GM11168 (cell line): ENCODE measurements around the gene NTN1.

Experiments
- in situ Hi-C: fragments of 300-500 bp; cut with MboI; formaldehyde crosslinking; loops from one replicate; pipeline ENCODE4 v1.12.0; 2022; ENCODE audit warnings: low sequenced_read_pairs; ENCODE audit not compliant: unreplicated experiment

Gene NTN1

DNA sequence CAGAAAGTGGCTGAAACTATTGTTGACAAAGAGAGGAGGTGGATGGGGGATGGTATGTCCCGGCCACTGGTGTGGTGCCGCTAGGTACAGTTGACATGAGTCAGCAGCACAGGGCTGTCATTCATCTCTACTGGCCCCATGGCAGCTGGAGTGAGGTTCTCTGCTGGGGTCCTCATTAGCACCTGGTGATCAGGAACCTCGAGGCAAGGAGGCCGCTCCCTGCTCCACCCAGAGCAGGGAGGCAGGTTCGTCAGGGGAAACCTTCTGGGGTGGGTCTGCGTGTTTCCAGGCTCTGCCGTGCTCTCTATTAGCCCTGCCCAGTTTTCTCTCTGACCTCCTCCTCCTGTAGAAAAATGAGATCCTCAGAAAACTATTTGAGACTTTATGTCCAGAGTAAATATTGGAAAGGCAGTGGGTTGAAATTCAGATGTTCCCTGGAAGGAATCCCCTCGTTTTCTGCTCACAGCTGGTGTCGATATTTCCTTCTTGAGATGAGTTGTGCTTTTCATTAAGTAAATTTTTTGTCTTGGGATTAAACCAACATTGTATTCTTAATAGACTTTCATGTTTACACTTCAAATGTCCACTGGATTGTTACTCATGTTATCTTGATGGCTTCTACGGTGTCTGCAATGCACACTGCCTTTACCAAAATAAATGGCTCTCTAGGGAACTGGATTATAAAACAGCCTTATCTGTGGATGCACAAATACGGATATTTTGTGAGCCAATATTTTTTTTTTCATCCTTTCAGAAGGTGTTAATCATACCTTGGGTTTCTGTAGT is 7.1 kb downstream of the NTN1 start:
- in situ Hi-C loops = no loop called here

DNA sequence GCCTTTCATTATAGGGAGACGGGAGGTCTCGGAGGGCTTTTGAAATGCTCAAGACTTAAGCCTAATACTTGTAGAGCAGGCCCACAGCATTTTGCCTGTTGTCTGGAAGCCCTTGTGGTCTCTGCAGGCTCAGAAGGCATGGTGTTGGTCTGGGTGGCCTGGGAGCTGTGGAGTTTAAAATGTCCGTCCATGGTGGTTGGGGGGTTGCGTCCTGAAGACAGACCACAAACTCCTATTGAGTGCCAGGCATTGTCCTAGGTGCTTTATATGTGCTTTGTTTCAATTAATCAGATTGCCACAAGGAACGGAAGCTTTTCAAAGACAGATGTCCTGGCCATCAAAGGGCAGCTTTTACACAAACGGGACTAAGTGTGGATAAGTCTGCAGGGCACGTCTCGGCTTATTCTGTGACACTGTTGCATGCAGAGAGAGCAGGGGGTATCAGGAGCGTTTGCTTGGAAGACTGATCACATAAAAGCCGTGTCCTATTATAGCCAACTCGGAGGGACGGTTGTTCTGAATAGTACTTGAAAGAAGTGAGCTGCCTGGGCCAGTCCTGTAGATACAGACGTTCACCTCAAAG is 7.8 kb downstream of the NTN1 start:
- in situ Hi-C loops = no loop called here

DNA sequence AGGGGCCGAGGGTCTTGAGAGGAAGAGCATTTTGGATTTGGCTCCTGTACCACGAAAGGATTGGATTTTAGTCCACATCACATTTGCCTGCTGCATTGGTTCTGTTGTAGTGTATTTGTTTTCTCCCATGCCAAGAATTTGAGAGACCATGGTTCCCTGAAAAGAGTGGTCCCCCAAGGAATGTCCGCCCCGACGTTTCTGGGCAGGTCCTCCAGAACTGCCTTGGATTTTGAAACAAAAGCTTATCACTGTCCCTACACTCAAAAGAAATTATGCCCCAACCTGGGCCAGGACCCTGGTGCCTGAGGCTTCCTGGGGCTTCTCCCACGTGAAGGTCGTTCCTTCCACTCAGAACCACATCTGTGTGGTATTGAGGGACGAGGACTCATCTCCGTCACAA is 10.8 kb downstream of the NTN1 start:
- in situ Hi-C loops = no loop called here

DNA sequence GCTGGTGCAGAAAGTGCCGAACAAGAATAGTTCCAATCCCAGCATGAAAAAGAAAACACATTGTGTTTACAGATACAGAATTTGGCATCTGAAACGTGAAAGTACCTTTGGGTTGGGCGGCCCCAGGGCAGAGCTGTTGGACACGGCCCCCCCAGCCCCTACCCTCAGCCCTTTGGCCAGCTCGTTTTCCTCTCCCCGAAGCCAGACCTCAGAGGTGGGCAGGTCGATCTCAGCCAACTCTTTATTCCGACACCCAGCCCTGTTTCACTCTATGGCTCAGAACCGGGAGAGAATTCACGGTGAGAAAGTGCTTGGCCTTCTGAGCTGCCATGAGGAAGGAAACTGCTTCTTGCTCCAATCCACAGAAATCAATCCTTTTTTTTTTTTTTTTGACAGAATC is 11.3 kb downstream of the NTN1 start:
- in situ Hi-C loops = no loop called here

DNA sequence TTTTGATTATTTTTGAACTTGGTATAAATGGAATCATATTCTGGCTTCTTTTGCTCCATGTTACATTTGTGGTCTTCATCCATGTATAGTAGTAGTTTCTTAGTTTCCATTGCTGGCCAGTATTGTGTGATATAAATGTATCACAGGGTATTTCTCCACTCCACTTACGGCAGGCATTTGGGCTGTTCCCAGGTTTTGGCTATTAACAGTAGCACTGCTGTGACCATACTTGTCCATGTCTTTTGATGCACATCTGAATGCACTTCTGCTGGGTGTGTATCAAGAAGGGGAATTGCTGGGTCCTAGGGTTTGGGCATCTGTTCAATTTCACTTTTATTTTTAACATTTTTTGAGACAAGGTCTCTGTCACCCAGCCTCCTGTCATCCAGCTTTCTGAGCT is 13.9 kb downstream of the NTN1 start:
- in situ Hi-C loops = no loop called here

DNA sequence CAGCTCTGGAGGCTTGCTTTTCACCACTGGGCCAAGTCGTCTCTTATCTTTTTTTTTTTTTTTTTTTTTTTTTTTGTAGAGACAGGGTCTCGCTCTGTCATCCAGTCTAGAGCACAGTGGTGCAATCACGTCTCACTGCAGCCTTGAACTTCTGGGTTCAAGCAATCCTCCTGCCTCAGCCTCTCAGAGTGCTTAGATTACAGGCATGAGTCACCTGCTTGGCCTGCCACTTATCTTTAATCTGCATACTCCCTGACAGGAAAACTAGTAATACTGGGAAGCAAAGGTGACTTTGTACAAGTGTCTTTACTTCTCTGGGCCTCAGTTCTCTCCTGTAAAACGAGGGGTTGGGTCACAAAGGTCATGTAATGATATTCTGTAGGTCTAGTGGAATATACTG is 15.0 kb downstream of the NTN1 start:
- in situ Hi-C loops = no loop called here

DNA sequence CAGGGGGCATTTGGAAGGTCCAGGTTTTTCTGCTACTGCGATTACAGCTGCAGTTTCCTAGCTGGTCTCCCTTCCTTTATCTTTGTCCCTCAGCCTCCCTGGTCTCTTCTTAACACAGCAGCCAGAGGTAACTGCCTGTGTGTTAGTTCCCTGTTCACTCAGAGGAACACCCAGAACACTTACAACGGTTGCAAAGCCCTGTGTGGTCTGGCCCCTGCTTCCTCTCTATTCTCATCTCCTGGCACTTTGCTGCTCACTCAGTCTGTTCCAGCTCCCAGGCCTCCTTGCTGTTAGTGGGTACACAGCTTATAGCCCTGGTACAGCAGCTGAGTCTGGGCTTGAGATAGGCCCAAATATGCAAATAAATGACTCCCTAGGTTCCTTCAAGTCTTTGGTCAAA is 16.4 kb downstream of the NTN1 start:
- in situ Hi-C loops = no loop called here

DNA sequence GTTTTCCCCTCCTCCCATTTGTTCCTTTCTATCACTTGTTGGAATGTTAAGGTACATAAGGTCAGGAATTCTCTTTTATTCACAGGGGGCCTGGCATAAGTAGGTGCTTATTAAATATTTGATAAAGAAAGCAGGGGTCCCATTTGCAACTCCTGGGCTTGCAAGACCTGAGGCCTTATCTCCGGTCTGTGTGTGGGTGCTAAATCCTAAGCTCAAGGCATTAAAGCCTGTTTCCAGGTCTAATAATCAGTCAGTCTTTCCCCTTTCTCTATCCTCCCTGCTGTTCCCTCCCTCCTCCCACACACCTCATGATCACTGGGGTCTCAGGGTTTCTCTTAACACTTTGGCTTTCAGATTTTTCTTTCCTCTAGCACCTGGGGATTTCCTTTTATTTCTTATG is 17.1 kb downstream of the NTN1 start:
- in situ Hi-C loops = no loop called here

DNA sequence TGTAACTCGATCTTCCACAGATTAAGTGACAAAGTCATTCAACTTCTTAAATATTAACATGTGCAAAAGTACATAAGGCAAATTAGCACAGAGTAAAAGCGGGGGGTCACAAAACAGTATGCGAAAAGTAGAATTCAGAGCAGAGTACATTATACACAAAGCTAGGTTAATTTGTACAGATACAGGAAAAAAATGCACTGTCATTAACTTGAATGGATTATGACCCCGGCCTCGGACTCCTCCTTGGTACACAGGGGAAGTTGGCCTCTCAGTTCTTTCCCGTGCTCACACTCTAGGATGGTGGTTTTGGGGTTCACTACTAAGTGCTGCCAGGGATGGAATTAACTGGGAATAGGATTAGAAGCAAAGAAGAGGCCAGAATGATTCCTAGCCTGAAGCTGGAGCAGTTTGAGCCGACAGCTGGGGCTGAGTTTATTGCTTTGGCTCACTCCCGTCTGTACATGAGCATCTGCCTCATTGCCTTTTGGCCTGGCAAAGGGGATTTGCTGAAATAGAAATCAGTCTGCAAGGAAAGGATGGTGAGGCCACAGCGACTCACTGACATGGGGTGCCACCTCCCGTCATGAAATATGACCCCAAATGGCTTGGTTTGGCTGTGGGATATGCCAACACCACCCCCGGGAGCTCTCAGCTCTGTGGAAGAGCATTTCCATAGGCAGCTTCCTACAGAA is 23.6 kb downstream of the NTN1 start:
- in situ Hi-C loops = no loop called here

DNA sequence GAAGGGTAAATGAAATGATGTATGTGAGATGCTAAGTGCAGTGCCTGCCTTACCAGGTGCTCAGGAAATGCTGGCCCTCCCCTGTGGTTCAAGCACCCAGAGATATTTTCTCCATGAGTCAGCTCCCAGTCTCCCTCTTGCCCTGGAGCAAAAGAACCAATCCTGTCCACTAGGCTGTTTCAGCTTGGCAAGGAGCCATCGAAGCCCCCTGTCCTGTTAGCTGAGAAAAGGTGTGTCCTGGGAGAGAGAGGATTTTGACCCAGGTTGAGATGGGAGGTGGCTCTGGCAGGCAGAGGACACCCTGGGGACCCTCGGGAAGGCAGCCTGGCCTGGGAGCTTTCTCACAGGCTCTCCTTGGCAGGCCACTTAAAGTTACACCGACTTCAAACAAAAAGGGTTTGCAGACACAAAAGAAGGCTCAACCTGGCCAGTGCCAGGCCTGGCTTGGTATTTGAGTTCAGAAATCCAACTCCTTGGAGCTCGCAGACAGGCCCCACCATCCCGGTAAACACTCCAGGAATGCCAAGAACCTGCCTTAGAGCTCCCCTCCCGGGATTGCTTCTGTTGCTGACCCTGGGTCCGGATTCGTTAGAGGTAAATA is 29.6 kb downstream of the NTN1 start:
- in situ Hi-C loops = no loop called here

DNA sequence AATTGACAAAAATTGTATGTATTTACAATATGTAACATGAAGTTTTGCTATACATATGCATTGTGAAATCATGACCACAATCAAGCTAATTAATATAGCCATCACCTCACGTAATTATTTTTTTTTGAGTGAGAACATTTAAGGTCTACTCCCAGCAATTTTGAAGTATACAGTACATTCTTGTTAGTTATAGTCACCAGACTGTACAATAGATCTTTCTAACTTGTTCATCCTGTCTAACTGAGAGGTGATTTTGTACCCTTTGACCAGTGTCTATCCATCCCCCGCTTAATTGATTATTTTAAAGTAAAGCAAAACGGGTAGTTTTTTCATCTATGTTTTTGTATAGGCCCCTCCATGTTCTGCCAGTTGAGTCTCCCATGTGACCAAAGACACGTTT is 30.3 kb downstream of the NTN1 start:
- in situ Hi-C loops = no loop called here

DNA sequence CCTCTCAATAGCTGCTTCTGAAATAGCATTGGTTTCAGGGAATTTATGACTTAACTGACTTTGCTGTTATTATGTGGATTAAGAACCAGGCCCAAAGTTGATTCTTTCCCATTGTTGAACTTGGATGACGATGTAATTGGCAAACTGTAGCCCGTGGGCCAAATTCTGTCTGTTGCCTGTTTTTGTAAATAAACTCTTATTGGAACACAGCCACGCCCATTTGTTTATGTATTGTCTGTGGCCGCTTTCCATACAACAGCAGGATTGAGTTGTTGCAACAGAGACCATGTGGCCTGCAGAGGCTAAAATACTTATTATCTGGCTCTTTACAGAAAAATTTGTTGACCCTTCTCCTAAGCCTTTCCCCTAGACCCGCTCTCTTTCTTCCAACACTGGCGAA is 31.6 kb downstream of the NTN1 start:
- in situ Hi-C loops = no loop called here

DNA sequence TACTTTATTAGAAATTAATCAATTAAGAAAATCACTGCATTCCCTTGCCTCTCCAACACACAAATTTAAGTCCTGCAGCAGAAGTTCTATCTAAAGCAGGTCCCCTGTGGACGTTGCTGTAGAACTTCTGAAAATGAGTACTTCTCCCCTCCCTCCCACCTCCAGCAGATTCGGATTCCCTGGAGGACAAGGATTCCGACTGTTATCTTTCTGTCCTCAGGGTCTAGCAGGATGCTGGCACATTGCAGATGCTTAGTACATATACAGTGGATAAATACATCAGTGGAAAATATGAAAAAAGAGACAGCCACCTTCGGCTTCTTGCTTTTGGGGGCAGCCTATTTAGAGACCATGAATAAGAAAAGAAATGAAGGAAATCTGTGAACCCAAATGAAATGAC is 32.1 kb downstream of the NTN1 start:
- in situ Hi-C loops = no loop called here

DNA sequence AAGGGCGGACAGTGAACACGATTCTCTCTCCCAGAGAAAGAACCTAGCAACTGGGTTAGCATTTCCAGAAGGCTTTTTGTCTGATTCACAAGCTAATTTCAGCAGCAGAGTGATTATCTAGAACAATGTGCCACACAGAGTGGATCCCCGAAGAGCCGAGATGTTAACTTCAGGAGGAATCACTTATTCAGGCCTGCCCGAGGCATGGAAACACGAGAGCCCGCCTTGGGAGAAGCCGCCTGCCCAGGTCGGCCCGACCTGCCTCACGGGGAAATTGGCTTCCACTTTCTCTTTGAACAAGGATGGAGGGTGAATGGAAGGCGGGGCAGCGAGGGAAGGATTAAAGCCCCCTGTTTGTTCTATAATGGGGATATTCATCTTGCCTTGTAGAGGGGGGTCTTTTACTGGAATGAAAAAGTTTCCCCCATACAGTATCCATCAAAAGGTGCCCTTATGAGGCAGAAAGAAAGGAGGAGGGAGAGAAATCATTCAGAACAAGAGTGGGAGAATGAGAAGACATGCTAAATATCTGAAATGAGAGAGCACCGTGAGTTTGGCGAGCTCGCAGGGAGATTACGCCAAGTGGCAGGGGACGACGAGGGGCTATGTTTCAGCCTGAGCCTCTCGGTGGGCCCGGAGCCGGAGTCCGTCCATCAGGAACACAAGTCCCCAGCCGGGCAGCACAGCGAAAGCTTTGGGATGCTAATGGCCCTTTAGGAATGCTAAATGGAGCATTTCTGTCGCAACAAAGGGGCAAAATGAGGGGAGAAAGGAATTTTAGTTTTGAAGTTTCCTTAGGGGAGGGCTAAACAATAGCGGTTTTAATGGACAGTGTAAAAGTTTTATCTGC is 33.0 kb downstream of the NTN1 start:
- in situ Hi-C loops = no loop called here

DNA sequence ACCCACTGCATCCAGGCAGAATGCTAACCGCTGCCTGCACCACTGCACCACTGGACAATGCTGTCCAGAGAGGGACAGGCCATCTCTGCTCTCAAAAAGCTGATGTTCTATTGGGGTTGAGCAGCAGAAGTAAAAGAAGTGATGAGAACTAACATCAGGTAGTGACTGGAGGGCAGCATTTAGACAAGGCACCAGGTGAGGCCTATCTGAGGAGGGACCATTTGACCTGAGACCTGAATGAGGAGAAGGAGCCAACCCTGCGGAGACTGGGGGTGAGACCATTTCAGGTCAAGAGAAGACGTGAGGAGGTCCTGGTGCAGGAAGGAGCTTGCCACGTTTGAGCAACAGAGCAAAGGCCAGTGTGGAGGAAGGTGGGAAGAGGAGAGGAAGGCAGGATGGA is 34.0 kb downstream of the NTN1 start:
- in situ Hi-C loops = no loop called here

DNA sequence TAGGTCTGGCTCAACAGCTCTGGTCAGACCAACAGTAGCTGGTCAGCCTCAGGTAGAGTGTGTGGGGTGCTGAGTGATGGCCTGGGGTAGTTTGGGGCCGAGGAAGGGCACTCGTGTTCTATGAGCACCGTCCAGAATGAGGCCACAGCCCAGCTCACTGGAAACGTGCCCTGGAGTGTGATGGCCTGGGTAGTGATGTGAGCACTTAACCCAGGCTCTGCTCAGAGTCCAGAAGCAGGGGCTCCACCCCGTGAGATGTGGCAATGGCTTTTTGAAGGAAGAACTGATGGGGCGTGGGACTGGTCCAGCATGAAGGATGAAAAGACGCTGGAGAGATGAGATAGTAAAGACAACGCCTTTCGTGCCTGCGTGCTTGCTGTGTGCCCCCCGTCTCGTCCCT is 35.3 kb downstream of the NTN1 start:
- in situ Hi-C loops = no loop called here

DNA sequence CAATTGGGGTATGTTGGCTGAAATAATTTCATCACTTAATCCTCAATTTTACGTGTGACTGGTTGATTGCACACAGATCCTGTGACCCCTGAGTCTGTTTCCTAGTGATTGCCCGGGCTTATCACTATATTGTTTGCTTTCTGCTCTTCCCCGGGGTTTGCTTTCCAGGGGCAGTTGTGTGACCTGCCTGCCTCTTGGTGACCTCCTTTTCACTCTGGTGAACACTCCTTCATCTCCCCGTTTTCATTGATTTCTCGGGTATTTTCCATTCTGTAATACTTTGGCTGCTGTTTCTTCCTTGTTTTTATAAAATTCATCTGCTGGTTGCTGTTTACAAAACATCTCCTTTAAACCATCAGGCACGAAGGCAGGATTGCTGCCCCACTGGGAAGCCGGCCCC is 36.0 kb downstream of the NTN1 start:
- in situ Hi-C loops = no loop called here

DNA sequence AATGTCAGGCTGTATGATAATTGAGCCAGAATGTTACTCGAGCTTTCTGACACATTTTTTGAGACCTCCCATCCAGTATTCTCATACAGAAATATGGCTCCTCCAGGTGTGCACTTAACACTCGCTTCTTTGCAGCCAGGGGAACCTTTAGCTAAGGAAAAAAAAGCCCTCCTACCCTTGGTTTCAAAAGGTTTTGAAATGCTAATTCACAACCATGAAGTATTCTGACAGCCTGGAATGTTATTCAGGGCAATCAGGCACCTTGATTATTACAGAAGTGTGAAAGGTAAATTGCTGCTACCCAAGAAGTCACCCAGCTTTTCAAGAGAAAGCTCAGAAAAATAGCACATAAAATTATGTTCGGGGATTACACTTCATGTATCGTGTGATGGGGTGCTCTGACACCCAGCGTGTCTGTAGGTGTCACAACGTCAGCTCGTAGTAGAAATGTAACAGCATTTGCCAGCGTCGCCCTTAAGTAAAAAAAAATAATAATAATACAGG is 41.1 kb downstream of the NTN1 start:
- in situ Hi-C loops = no loop called here

DNA sequence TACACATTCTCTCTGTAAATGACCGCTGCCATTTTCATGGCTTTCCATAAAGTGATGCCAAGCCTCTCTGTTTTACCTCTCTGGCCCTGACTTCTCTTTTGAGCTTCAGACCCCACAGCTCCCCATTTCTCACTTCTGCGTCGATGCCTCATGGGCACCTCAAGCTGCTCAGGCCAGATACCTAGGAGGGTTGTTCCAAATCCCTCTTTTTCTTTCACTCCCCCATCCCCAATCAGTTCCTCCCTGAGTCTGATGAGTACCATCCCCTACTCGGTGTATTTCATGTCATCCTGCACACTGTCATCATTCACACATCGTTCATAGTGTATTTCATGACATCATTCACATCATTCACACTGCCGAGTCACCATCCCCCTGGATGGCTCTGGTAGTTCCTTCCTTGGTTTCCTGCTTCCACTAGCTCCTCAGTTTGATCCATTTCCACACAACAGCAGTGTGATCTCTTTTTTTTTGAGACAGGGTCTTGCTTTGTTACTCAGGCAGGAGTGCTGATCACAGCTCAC is 43.1 kb downstream of the NTN1 start:
- in situ Hi-C loops = no loop called here

DNA sequence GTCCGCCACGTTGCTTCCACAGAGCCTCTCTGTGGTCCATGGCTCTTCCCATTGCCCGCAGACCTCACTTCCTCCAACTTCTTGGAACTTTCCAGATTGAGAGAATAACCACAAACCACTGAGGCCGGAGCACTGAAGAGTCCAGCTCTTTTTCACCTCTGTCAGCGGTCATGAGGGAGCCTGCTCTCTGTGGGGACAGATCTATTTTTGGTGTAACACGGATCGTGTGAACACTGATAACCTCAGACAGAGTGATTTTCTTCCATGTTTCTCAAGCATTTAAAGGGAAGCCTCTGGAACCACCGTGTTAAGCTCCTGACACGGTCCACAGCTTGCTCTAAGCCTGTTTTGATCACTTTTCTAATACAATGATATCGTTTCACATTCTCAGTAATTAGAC is 49.7 kb downstream of the NTN1 start:
- in situ Hi-C loops = no loop called here
